ENCODE measurements around the gene ECT2L. TPM values are rescaled to one million over a fixed set of nuclear protein-coding genes. Genes with fewer than 3 reads are reported as not detected.

ECT2L gene
- total and polyA plus RNA-seq, 2 donors (not counting 1 experiment from before 2014, with no cell fraction given), result 0.17 TPM; not detected in 1

- DNase-seq (ENCODE audit: low read depth in 2 of 2), result no peak
- Histone ChIP-seq H3K4me2 (ENCODE audit: extremely low read depth, insufficient read depth, low read length) (no peak overlapping the region), H3K79me2 (ENCODE audit: control insufficient read depth, insufficient read depth, low read length) (no peaks in the 10 kb centered on the region), H3K27me3 (ENCODE audit: control insufficient read depth, insufficient read depth, low read length) (no peaks in the 10 kb centered on the region), H3K9ac (ENCODE audit: insufficient read depth, low read length) (no peak overlapping the region), H3K4me1 (ENCODE audit: control insufficient read depth, extremely low read depth, insufficient read depth, low read length) (no peaks in the 10 kb centered on the region), H3K4me3 (replicated peaks in 1 of 4; ENCODE audit: control extremely low read depth in 1 of 4, insufficient read depth in 1 of 4, low read depth in 3 of 4, low read length in 4 of 4) (no peak overlapping the region), H2AFZ (ENCODE audit: low read length) (no peak overlapping the region), H3K36me3 (ENCODE audit: control insufficient read depth, insufficient read depth, low read length) (no peaks in the 10 kb centered on the region), H4K20me1 (ENCODE audit: control insufficient read depth, extremely low read depth, insufficient read depth, low read length) (no peaks in the 10 kb centered on the region), H3K27ac (ENCODE audit: insufficient read depth, low read length) (no peak overlapping the region), H3K9me3 (ENCODE audit: control insufficient read depth, insufficient read depth, low read depth, low read length) (no peaks in the 10 kb centered on the region)
- TF ChIP-seq CTCF (conservative IDR thresholded peaks at IDR 0.05 in 1 of 2, IDR thresholded peaks at IDR 0.05 in 1 of 2; ENCODE audit: low read depth in 1 of 2, low read length in 2 of 2), result no peak
- TF ChIP-seq EZH2 (IDR thresholded peaks at IDR 0.05; ENCODE audit: low read length, missing control alignments), result no peak
Measured at GRCh38 chr6:138885156-138885819, 89.4 kb downstream of the ECT2L start.

GRCh38 chr6:138891255-138891986 lies 95.5 kb downstream of the ECT2L start:
- no peak overlapping the region for H3K4me2 ChIP-seq (ENCODE audit: extremely low read depth, insufficient read depth, low read length)
- no peaks in the 10 kb centered on the region for H3K36me3 ChIP-seq (ENCODE audit: control insufficient read depth, insufficient read depth, low read length)
- no peak overlapping the region for H3K4me3 ChIP-seq (replicated peaks in 1 of 4; ENCODE audit: control extremely low read depth in 1 of 4, insufficient read depth in 1 of 4, low read depth in 3 of 4, low read length in 4 of 4)
- H3K4me1 ChIP-seq (ENCODE audit: control insufficient read depth, extremely low read depth, insufficient read depth, low read length), result no peaks in the 10 kb centered on the region
- H4K20me1 ChIP-seq (ENCODE audit: control insufficient read depth, extremely low read depth, insufficient read depth, low read length), result no peaks in the 10 kb centered on the region
- H3K27ac ChIP-seq (ENCODE audit: insufficient read depth, low read length), result no peak overlapping the region
- no peaks in the 10 kb centered on the region for H3K27me3 ChIP-seq (ENCODE audit: control insufficient read depth, insufficient read depth, low read length)
- peak; percentile 4 to 33 for DNase-seq (ENCODE audit: low read depth in 2 of 2)
- H3K9me3 ChIP-seq (ENCODE audit: control insufficient read depth, insufficient read depth, low read depth, low read length), result no peaks in the 10 kb centered on the region
- TF ChIP-seq EZH2 (IDR thresholded peaks at IDR 0.05; ENCODE audit: low read length, missing control alignments) (no peak), CTCF (conservative IDR thresholded peaks at IDR 0.05 in 1 of 2, IDR thresholded peaks at IDR 0.05 in 1 of 2; ENCODE audit: low read depth in 1 of 2, low read length in 2 of 2) (no peak)
- no peak overlapping the region for H2AFZ ChIP-seq (ENCODE audit: low read length)
- H3K9ac ChIP-seq (ENCODE audit: insufficient read depth, low read length), result no peak overlapping the region
- H3K79me2 ChIP-seq (ENCODE audit: control insufficient read depth, insufficient read depth, low read length), result no peaks in the 10 kb centered on the region

DNA sequence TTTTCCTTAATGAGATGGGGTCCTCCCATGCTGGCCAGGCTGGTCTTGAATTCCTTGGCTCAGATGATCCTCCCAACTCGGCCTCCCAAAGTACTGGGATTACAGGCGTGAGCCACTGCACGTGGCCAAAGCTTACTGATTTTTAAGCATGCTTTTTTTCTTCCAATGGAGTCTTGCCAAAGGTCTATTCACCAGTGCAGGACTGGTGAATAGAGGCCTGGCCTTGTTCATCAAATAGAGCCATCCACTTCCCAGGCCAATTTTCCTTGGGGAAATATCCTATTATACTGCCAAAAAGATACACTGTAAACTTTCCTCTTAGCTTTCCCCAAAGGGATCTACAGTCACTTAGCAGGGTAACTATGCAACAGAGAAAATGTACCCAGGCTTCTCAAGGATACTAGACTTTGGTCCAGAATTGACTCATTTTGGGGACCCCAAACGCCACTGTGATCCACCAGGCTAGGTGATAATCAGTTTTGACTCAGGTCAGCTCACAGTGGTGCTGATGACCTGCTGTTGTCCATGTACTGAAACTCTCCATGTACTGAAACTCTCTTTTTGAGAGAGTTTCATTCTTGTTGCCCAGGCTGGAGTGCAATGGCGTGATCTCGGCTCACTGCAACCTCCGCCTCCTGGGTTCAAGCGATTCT lies 100.3 kb downstream of the ECT2L start:
- Histone ChIP-seq H2AFZ (ENCODE audit: low read length) (no peak overlapping the region), H3K4me3 (replicated peaks in 1 of 4; ENCODE audit: control extremely low read depth in 1 of 4, insufficient read depth in 1 of 4, low read depth in 3 of 4, low read length in 4 of 4) (no peak overlapping the region), H3K9me3 (ENCODE audit: control insufficient read depth, insufficient read depth, low read depth, low read length) (no peaks in the 10 kb centered on the region), H3K27me3 (ENCODE audit: control insufficient read depth, insufficient read depth, low read length) (no peaks in the 10 kb centered on the region), H3K4me2 (ENCODE audit: extremely low read depth, insufficient read depth, low read length) (no peak overlapping the region), H3K4me1 (ENCODE audit: control insufficient read depth, extremely low read depth, insufficient read depth, low read length) (no peaks in the 10 kb centered on the region), H3K79me2 (ENCODE audit: control insufficient read depth, insufficient read depth, low read length) (no peaks in the 10 kb centered on the region), H3K9ac (ENCODE audit: insufficient read depth, low read length) (no peak overlapping the region), H3K36me3 (ENCODE audit: control insufficient read depth, insufficient read depth, low read length) (peaks cover 2% of the 10 kb centered on the region), H4K20me1 (ENCODE audit: control insufficient read depth, extremely low read depth, insufficient read depth, low read length) (no peaks in the 10 kb centered on the region), H3K27ac (ENCODE audit: insufficient read depth, low read length) (no peak overlapping the region)
- TF ChIP-seq EZH2 (IDR thresholded peaks at IDR 0.05; ENCODE audit: low read length, missing control alignments), result no peak
- TF ChIP-seq CTCF (conservative IDR thresholded peaks at IDR 0.05 in 1 of 2, IDR thresholded peaks at IDR 0.05 in 1 of 2; ENCODE audit: low read depth in 1 of 2, low read length in 2 of 2), result no peak
- DNase-seq (ENCODE audit: low read depth in 2 of 2), result no peak
